ENCODE measurements around the gene CACNA2D2.
A peak's percentile ranks its signal among the peaks of the same experiment; 100 is the strongest.

The CACNA2D2 gene

GRCh38 chr3:50464569-50464968 is 38.9 kb downstream of the CACNA2D2 start:
- DNase-seq (ENCODE audit: low read depth, low spot score) = no peak

- DNase-seq (ENCODE audit: low read depth, low spot score) = no peak
Observed at GRCh38 chr3:50459785-50460184, 43.6 kb downstream of the CACNA2D2 start.

DNA sequence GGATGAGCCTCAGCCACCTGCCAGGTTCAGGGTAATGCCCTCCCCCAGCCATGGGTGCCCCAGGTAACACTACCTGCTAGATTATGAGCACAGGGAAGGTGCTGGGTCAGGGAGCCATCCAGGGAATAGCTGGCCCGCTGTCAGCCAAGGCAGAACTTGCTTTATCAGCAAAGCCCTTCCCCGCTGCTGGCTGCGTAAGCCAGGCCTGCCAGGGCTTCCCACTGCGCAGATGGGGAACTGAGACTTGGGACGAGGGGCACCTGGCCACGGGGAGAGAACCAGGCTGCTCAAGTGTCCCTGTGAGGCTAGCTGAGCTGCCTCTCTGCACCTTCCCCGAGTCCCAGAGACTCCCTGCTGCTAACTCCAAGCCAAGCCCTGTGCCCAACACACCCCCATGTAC is 45.4 kb downstream of the CACNA2D2 start:
- DNase-seq (ENCODE audit: low read depth, low spot score) = no peak

GRCh38 chr3:50455161-50456018 is 48.0 kb downstream of the CACNA2D2 start:
- DNase-seq (ENCODE audit: low read depth, low spot score) = no peak

- DNase-seq (ENCODE audit: low read depth, low spot score) = no peak
Observed at GRCh38 chr3:50454481-50455070, 48.9 kb downstream of the CACNA2D2 start.

GRCh38 chr3:50453907-50454306 is 49.5 kb downstream of the CACNA2D2 start:
- DNase-seq (ENCODE audit: low read depth, low spot score) = no peak

DNA sequence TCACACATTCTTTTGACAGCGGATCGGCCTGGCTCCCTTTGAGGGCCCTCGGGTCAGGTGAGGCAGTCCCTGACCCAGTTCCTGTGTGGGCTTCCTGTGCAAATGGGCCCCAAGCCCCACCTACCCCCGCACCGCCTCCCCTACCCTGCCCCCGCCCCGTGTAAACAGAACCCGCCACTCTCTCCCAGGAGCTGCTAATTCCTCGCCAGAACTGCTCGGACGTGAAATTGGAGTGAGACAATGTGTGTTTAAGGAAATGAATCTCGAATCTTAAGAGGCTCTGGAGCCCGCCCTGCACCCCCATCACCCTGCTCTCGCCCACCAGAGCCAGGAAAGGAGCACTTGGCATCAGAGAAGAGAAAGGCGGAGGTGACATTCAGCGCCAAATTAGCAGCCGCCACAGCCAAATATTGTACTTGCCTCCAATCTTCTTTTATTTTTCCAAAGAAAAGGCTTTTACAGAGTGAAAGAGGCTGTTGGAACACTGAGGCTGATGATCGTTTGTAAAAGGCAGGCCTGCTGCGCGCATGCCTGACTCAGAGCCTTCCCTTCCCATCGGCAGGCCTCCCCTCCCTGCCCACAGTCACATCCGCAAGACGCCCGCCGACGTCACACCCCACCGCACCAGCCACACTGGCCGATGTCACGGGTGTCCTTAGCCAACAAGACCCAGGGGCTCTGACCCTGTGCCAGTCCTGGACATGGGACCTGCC is 53.1 kb downstream of the CACNA2D2 start:
- DNase-seq (ENCODE audit: low read depth, low spot score) = peak; percentile 25

GRCh38 chr3:50448752-50449539 is 54.5 kb downstream of the CACNA2D2 start:
- DNase-seq (ENCODE audit: low read depth, low spot score) = no peak

DNA sequence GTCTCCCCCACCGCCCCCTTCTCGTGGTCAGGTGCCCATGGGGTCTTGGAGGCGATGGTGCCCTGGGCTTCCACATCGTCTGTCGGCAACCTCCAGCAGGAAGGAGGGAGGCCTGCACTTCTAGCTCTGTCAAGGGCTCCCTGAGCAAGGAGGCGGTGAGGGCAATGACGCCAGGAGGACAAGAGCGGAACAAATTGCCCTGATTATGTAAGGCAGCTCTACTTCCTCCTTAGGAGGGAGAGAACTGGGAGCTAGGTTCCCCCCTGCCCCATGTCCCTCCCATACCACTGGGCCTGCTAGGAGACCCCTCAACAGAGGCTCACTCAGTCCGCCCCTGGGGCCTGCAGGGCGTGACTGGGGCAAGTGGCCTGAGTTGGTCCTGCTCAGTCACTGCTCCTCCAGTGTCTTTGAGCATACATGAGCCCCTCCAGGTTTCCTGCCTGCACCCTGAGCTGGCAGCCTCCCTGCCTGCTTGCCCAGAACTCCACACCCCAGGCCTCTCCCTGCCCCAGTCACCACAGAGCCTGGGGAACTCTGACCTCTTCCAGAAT is 56.1 kb downstream of the CACNA2D2 start:
- no peak for DNase-seq (ENCODE audit: low read depth, low spot score)

DNA sequence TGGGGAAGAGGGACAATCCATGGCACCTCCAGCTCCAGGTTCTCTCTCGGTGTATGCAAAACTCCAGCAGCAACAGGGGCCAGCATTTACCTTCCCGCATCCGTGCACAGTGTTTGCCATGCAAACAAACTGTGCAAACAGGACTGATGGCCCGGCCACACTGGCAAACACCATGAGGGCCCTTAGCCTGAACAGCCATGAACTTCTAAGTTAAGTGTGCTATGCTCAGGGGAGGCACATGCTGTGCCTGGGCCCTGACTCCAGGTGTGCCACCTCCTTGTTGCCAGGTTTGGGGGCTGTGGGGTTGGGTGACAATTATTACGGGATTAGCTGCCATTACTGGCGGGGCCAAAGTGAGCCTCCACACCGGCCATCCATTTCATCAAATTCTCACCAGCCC is 57.5 kb downstream of the CACNA2D2 start:
- DNase-seq (ENCODE audit: low read depth, low spot score) = no peak

DNA sequence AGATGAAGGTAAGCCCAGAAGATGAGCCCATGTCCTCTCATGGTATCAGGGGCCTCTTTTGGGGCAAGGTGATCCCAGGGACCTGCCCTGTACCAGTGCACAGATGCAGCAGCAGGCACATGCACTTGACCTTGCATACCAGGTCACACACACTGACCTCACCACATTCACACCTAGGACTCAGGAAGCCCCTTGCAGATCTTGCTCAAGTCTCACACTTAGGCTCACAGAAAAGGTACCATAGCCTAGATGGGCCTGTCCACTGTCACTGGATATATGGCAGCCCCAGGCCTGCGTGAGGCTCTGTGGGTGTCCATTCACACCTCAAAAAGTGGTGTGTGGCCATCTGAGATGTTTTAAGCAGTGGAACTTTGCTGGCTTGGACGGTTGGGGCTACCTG is 58.7 kb downstream of the CACNA2D2 start:
- DNase-seq (ENCODE audit: low read depth, low spot score) = no peak

GRCh38 chr3:50444213-50444612 is 59.2 kb downstream of the CACNA2D2 start:
- DNase-seq (ENCODE audit: low read depth, low spot score) = no peak

- DNase-seq (ENCODE audit: low read depth, low spot score) = no peak
Observed at GRCh38 chr3:50442945-50443579, 60.4 kb downstream of the CACNA2D2 start.

- no peak for DNase-seq (ENCODE audit: low read depth, low spot score)
Observed at GRCh38 chr3:50441424-50442217, 61.8 kb downstream of the CACNA2D2 start.

- DNase-seq (ENCODE audit: low read depth, low spot score) = peak; percentile 58
Observed at GRCh38 chr3:50436114-50436674, 67.2 kb downstream of the CACNA2D2 start.

DNA sequence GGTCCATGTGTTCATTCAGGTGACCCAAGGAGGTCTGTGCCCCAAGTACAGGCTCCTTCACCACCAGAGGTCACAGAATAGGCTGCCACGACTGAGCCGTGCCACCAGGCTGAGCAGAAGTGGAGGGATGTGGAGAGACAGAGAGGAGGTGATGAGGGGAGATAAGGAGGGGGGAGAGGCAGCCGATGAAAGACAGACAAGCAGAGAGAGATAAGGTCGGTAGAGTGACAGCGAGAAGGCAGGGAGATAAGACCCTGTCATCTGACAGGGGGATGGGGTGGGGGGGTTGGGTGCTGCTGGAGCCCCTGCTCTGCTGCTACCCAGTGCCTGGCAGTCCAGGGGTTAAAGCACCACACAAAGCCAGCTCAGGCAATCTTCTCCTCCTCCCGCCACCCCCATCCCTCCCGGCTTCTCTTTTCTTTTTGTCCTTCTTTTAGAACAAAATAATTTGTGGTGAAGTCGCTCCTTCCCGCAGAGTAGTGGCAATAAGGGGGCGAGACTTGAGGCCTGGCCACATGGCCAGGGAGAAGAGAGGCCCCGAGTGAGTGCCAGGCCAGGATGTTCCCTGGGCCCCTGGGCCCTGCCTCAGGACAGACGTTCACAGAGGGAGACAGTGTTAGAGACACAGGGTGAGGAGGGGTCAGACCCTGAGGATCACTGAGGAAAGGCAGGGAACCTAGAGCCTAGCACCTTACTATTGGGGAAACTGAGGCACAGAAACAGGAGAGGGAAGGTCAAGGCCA is 67.9 kb downstream of the CACNA2D2 start:
- DNase-seq (ENCODE audit: low read depth, low spot score) = no peak

GRCh38 chr3:50433954-50434353 is 69.5 kb downstream of the CACNA2D2 start:
- DNase-seq (ENCODE audit: low read depth, low spot score) = no peak

- no peak for DNase-seq (ENCODE audit: low read depth, low spot score)
Observed at GRCh38 chr3:50430950-50431435, 72.4 kb downstream of the CACNA2D2 start.

GRCh38 chr3:50430191-50430590 is 73.2 kb downstream of the CACNA2D2 start:
- no peak for DNase-seq (ENCODE audit: low read depth, low spot score)

Data from activated CD4-positive, CD25-positive, alpha-beta regulatory T cell treated with anti-CD3 and anti-CD28 coated beads, Interleukin-2, amount 50 U/mL, for 16 hours (primary cell).